Islet precursor cell (in vitro differentiated cells): ENCODE measurements around the gene CNIH1.

Experiments used
- DNase-seq: peaks from one replicate; pipeline ENCODE4 v3.0.0-alpha.2; 2018

Gene CNIH1

GRCh38 chr14:54377501-54377900, 63.7 kb downstream of the CNIH1 start:
- DNase-seq, result no peak

- no peak for DNase-seq
Observed at GRCh38 chr14:54374117-54374884, 66.9 kb downstream of the CNIH1 start.
